Neural cell (in vitro differentiated cells): ENCODE measurements around the gene TRAF3. TPM values are rescaled to one million over a fixed set of nuclear protein-coding genes. Genes with fewer than 3 reads are reported as not detected.

Experiments
- H2AFZ ChIP-seq: fragments of 200-600, 300-800 bp; sonication (generic), shearing (Covaris generic); 2 replicates; pipeline ENCODE4 v1.6.0; 2014; ENCODE audit warnings: low read depth, mild to moderate bottlenecking, antibody characterized with exemption, low read length, moderate library complexity
- H3F3A ChIP-seq: fragments of 200-600 bp; shearing (Covaris generic); 2 replicates; pipeline ENCODE4 v1.6.1; 2016; ENCODE audit warnings: mild to moderate bottlenecking, moderate library complexity, mixed read lengths, antibody characterized with exemption, low read length; ENCODE audit not compliant: insufficient read depth, poor library complexity, severe bottlenecking
- H3K27ac ChIP-seq: fragments of 200-600, 300-800 bp; sonication (generic), shearing (Covaris generic); 2 replicates; pipeline ENCODE4 v1.5.1; 2014; ENCODE audit warnings: mild to moderate bottlenecking, low read length, moderate library complexity
- H3K27me3 ChIP-seq: fragments of 300-800, 200-600 bp; sonication (generic), shearing (Covaris generic); 2 replicates; pipeline ENCODE4 v1.6.0; 2014; ENCODE audit warnings: mild to moderate bottlenecking, low read depth, low read length, moderate library complexity; ENCODE audit not compliant: insufficient read depth
- H3K36me3 ChIP-seq: fragments of 300-800, 200-600 bp; sonication (generic), shearing (Covaris generic); 2 replicates; pipeline ENCODE4 v1.5.1; 2014; ENCODE audit warnings: mild to moderate bottlenecking, antibody characterized with exemption, low read length, moderate library complexity; ENCODE audit not compliant: insufficient read depth
- H3K4me2 ChIP-seq: fragments of 300-800, 200-600 bp; sonication (generic), shearing (Covaris generic); 2 replicates; pipeline ENCODE4 v1.6.0; 2014; ENCODE audit warnings: mild to moderate bottlenecking, low read length
- H3K4me3 ChIP-seq: fragments of 300-800, 200-600 bp; sonication (generic), shearing (Covaris generic); 2 replicates; pipeline ENCODE4 v1.5.1; 2014; ENCODE audit warnings: mild to moderate bottlenecking, low read length, moderate library complexity
- H3K79me2 ChIP-seq: fragments of 200-600 bp; shearing (Covaris generic); replicated peaks from 2 replicates; pipeline ENCODE4 v1.6.0; 2014; ENCODE audit warnings: mild to moderate bottlenecking, low read length, moderate library complexity; ENCODE audit not compliant: insufficient read depth
- H3K9ac ChIP-seq: fragments of 300-800, 200-600 bp; sonication (generic), shearing (Covaris generic); 2 replicates; pipeline ENCODE4 v1.6.1; 2016; ENCODE audit warnings: mild to moderate bottlenecking, low read length, mixed read lengths
- H3K9me2 ChIP-seq: fragments of 200-600 bp; shearing (Covaris generic); 2 replicates; pipeline ENCODE4 v1.6.1; 2016; ENCODE audit warnings: mild to moderate bottlenecking, low read length, mixed read lengths; ENCODE audit not compliant: insufficient read depth
- H3K9me3 ChIP-seq: fragments of 200-600, 300-800 bp; sonication (generic), shearing (Covaris generic); 2 replicates; pipeline ENCODE4 v1.6.1; 2016; ENCODE audit warnings: mild to moderate bottlenecking, mixed run types, low read length, moderate library complexity, mixed read lengths
- H4K20me1 ChIP-seq: fragments of 200-600 bp; shearing (Covaris generic); 2 replicates; pipeline ENCODE4 v1.6.1; 2016; ENCODE audit warnings: mild to moderate bottlenecking, mixed run types; ENCODE audit not compliant: insufficient read depth
- EP300 ChIP-seq: fragments of 450-650 bp; conservative IDR thresholded peaks from 2 replicates; pipeline ENCODE4 v1.6.1; 2014; ENCODE audit warnings: antibody characterized with exemption, mild to moderate bottlenecking, moderate library complexity; ENCODE audit not compliant: poor library complexity, severe bottlenecking
- EZH2 ChIP-seq: fragments of 200-600, 300-800 bp; shearing (Covaris generic), sonication (generic); IDR thresholded peaks from 2 replicates; pipeline ENCODE4 v1.6.1; 2014; ENCODE audit warnings: antibody characterized with exemption, low read length, borderline replicate concordance, mild to moderate bottlenecking; ENCODE audit not compliant: insufficient read depth, poor library complexity, severe bottlenecking
- MXI1 ChIP-seq: fragments of 450-650 bp; conservative IDR thresholded peaks from 2 replicates; pipeline ENCODE4 v1.6.1; 2014; ENCODE audit warnings: antibody characterized with exemption, mild to moderate bottlenecking; ENCODE audit not compliant: poor library complexity, severe bottlenecking
- POLR2AphosphoS5 ChIP-seq: IDR thresholded peaks from 2 replicates; pipeline ENCODE4 v1.6.1; 2012
- RAD21 ChIP-seq: fragments of 450-650 bp; conservative IDR thresholded peaks from 2 replicates; pipeline ENCODE4 v1.6.1; 2014; ENCODE audit warnings: antibody characterized with exemption, mild to moderate bottlenecking, moderate library complexity
- SMC3 ChIP-seq: fragments of 450-650 bp; conservative IDR thresholded peaks from 2 replicates; pipeline ENCODE4 v1.6.1; 2014; ENCODE audit warnings: antibody characterized with exemption, mild to moderate bottlenecking, moderate library complexity; ENCODE audit not compliant: poor library complexity
- TAF1 ChIP-seq: IDR thresholded peaks from 2 replicates; pipeline ENCODE4 v1.6.1; 2012; ENCODE audit warnings: low read depth
- polyA plus RNA-seq: library from polyadenylated mRNA; depleted of rRNA; stranded (reverse); fragments of >200 nt; gene quantifications from 2 replicates; pipeline ENCODE4 v1.2.3, GENCODE V29; 2014
- TF ChIP-seq, protein P1 (sequence below): fragments of 450-650 bp; IDR thresholded peaks from 2 replicates; pipeline ENCODE4 v1.5.1; 2014; ENCODE audit warnings: antibody characterized with exemption, mild to moderate bottlenecking, moderate library complexity; ENCODE audit not compliant: poor library complexity, severe bottlenecking
- TF ChIP-seq, protein P2 (sequence below): IDR thresholded peaks from 2 replicates; pipeline ENCODE4 v1.6.1; 2012; ENCODE audit warnings: borderline replicate concordance

TRAF3 gene
- polyA plus RNA-seq, 1 donor from 2014 or later, result 13.3 TPM

DNA sequence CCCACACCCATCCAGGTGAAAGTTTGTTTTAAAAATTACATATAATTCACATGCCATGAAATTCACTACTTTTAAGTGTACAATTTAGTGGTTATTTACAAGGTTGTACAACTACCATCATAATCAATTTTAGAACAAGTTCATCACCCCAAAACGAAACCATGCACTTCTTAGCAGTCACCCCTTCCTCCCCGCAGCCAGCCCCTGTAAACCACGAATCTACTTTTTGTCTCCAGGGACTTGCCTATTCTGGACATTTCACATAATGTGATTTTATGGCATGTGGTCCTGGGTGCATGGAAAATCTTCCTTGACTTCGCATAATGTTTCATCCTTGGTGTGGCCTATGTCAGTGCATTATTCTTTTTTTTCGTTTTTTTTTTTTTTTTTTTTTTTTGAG lies 19.2 kb upstream of the TRAF3 start:
- no peak overlapping the region for H2AFZ ChIP-seq
- H3K9ac ChIP-seq, result no peak overlapping the region
- no peaks in the 10 kb centered on the region for H3K27me3 ChIP-seq
- no peaks in the 10 kb centered on the region for H4K20me1 ChIP-seq
- TF ChIP-seq TAF1, result no peak
- TF ChIP-seq, protein P1, sequence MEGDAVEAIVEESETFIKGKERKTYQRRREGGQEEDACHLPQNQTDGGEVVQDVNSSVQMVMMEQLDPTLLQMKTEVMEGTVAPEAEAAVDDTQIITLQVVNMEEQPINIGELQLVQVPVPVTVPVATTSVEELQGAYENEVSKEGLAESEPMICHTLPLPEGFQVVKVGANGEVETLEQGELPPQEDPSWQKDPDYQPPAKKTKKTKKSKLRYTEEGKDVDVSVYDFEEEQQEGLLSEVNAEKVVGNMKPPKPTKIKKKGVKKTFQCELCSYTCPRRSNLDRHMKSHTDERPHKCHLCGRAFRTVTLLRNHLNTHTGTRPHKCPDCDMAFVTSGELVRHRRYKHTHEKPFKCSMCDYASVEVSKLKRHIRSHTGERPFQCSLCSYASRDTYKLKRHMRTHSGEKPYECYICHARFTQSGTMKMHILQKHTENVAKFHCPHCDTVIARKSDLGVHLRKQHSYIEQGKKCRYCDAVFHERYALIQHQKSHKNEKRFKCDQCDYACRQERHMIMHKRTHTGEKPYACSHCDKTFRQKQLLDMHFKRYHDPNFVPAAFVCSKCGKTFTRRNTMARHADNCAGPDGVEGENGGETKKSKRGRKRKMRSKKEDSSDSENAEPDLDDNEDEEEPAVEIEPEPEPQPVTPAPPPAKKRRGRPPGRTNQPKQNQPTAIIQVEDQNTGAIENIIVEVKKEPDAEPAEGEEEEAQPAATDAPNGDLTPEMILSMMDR, result no peak
- H3K9me3 ChIP-seq, result no peaks in the 10 kb centered on the region
- H3K4me3 ChIP-seq, result no peak overlapping the region
- H3K4me2 ChIP-seq, result no peak overlapping the region
- H3K27ac ChIP-seq, result no peak overlapping the region
- no peaks in the 10 kb centered on the region for H3K79me2 ChIP-seq
- no peaks in the 10 kb centered on the region for H3K36me3 ChIP-seq
- H3F3A ChIP-seq, result no peaks in the 10 kb centered on the region
- no peaks in the 10 kb centered on the region for H3K9me2 ChIP-seq

DNA sequence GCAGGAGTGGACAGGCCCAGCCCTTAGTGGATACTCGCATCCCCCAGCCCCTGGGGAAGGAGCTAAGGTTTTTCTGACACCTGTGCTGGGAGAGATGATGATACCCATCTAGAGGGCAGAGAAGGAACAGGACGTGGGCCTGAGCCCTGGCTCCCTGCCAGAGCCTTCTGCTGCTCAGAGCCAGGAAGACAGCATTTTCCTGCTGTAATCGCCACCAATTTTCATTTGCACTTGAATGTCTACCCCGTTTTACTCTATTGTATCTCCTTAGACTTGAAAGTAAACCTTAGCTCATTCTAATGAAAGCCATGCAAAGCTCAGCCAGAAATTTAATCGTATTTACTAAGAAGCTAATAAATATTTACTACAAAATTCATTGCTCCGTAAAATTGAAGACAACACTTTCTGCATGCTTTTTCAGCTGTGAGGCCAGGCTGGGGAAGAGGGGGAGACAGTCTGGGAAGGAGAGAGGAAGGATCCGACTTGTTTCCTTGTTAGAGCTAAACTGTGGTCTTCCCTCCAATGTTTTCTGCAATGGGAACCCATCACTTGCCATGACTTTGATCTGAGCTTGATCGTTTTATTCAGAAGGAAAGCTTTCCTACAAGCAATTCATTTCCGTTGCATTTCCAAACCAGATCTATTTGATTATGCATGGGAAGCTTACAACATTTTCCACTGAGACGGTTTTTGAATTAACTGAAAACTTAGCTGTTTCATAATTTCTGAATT lies 17.6 kb upstream of the TRAF3 start:
- Histone ChIP-seq H3K27me3 (no peaks in the 10 kb centered on the region), H3K27ac (no peak overlapping the region), H3K9me3 (no peaks in the 10 kb centered on the region), H3K4me2 (no peak overlapping the region), H2AFZ (no peak overlapping the region), H3K79me2 (no peaks in the 10 kb centered on the region), H3F3A (no peaks in the 10 kb centered on the region), H3K4me3 (no peak overlapping the region), H3K9me2 (no peaks in the 10 kb centered on the region), H3K36me3 (no peaks in the 10 kb centered on the region), H4K20me1 (no peaks in the 10 kb centered on the region), H3K9ac (no peak overlapping the region)
- TF ChIP-seq RAD21 (no peak), TAF1 (no peak), SMC3 (no peak), MXI1 (no peak), EP300 (no peak), EZH2 (no peak), POLR2AphosphoS5 (no peak)
- TF ChIP-seq, protein P2, sequence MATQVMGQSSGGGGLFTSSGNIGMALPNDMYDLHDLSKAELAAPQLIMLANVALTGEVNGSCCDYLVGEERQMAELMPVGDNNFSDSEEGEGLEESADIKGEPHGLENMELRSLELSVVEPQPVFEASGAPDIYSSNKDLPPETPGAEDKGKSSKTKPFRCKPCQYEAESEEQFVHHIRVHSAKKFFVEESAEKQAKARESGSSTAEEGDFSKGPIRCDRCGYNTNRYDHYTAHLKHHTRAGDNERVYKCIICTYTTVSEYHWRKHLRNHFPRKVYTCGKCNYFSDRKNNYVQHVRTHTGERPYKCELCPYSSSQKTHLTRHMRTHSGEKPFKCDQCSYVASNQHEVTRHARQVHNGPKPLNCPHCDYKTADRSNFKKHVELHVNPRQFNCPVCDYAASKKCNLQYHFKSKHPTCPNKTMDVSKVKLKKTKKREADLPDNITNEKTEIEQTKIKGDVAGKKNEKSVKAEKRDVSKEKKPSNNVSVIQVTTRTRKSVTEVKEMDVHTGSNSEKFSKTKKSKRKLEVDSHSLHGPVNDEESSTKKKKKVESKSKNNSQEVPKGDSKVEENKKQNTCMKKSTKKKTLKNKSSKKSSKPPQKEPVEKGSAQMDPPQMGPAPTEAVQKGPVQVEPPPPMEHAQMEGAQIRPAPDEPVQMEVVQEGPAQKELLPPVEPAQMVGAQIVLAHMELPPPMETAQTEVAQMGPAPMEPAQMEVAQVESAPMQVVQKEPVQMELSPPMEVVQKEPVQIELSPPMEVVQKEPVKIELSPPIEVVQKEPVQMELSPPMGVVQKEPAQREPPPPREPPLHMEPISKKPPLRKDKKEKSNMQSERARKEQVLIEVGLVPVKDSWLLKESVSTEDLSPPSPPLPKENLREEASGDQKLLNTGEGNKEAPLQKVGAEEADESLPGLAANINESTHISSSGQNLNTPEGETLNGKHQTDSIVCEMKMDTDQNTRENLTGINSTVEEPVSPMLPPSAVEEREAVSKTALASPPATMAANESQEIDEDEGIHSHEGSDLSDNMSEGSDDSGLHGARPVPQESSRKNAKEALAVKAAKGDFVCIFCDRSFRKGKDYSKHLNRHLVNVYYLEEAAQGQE, result no peak
- TF ChIP-seq, protein P1, result no peak
